Stimulated activated CD4-positive, alpha-beta T cell treated with anti-CD3 and anti-CD28 coated beads, Interleukin-4, amount 100 ng/mL, for 1 hour (primary cell): ENCODE results near the gene NLGN4X.

Experiments used
- DNase-seq: peaks from one replicate; pipeline ENCODE4 v3.0.0-alpha.2; 2020

The NLGN4X gene

GRCh38 chrX:6149060-6149872, 79.4 kb downstream of the NLGN4X start:
- DNase-seq, result no peak

- DNase-seq, result no peak
Measured at GRCh38 chrX:6134255-6134654, 94.4 kb downstream of the NLGN4X start.

- DNase-seq, result no peak
Measured at GRCh38 chrX:6132970-6133369, 95.7 kb downstream of the NLGN4X start.

- no peak for DNase-seq
Measured at GRCh38 chrX:6131287-6131686, 97.4 kb downstream of the NLGN4X start.

- no peak for DNase-seq
Measured at GRCh38 chrX:6129195-6129594, 99.5 kb downstream of the NLGN4X start.

- DNase-seq, result no peak
Measured at GRCh38 chrX:6120329-6120728, 108.3 kb downstream of the NLGN4X start.

GRCh38 chrX:6095469-6095868, 133.2 kb downstream of the NLGN4X start:
- DNase-seq, result no peak

- DNase-seq, result no peak
Measured at GRCh38 chrX:6074532-6074931, 154.1 kb downstream of the NLGN4X start.

GRCh38 chrX:6071731-6072130, 156.9 kb downstream of the NLGN4X start:
- DNase-seq, result no peak

GRCh38 chrX:6067600-6067999, 161.1 kb downstream of the NLGN4X start:
- no peak for DNase-seq

GRCh38 chrX:6053141-6053540, 175.5 kb downstream of the NLGN4X start:
- DNase-seq, result no peak

GRCh38 chrX:6052111-6052745, 176.4 kb downstream of the NLGN4X start:
- no peak for DNase-seq

- DNase-seq, result no peak
Measured at GRCh38 chrX:6049132-6049531, 179.5 kb downstream of the NLGN4X start.

- DNase-seq, result no peak
Measured at GRCh38 chrX:6041630-6042029, 187.0 kb downstream of the NLGN4X start.

- DNase-seq, result no peak
Measured at GRCh38 chrX:6029014-6029413, 199.7 kb downstream of the NLGN4X start.

- no peak for DNase-seq
Measured at GRCh38 chrX:6026980-6027379, 201.7 kb downstream of the NLGN4X start.

GRCh38 chrX:6026429-6026828, 202.2 kb downstream of the NLGN4X start:
- no peak for DNase-seq

GRCh38 chrX:6024204-6024603, 204.5 kb downstream of the NLGN4X start:
- no peak for DNase-seq

- no peak for DNase-seq
Measured at GRCh38 chrX:6021316-6022091, 207.2 kb downstream of the NLGN4X start.

- DNase-seq, result no peak
Measured at GRCh38 chrX:6019076-6019475, 209.6 kb downstream of the NLGN4X start.

- no peak for DNase-seq
Measured at GRCh38 chrX:6015423-6015822, 213.2 kb downstream of the NLGN4X start.

GRCh38 chrX:6012357-6012756, 216.3 kb downstream of the NLGN4X start:
- no peak for DNase-seq

GRCh38 chrX:6005856-6006255, 222.8 kb downstream of the NLGN4X start:
- DNase-seq, result no peak

- no peak for DNase-seq
Measured at GRCh38 chrX:6004529-6004928, 224.1 kb downstream of the NLGN4X start.
